H1 (cell line): ENCODE results near the gene DPF3. TPM values are rescaled to one million over a fixed set of nuclear protein-coding genes. Genes with fewer than 3 reads are reported as not detected.

Experiments
- CHD7 ChIP-seq: fragments of 300-600 bp; sonication (generic); IDR thresholded peaks from 2 replicates; pipeline ENCODE4 v1.7.1; 2012; ENCODE audit warnings: low read length, moderate library complexity, mild to moderate bottlenecking, inconsistent platforms; ENCODE audit not compliant: insufficient replicate concordance
- EP300 ChIP-seq, 2 experiments: IDR thresholded peaks; 1 replicate in 1 of 2; 2 replicates in 1 of 2; pipeline ENCODE4 v1.6.1; 2011 to 2012; ENCODE audit warnings: low read depth in 2 of 2, low read length in 2 of 2, mild to moderate bottlenecking in 2 of 2, borderline replicate concordance in 1 of 2, inconsistent platforms in 1 of 2, moderate library complexity in 1 of 2
- polyA plus RNA-seq, 7 experiments: library from polyadenylated mRNA; depleted of rRNA in 3 of 7; stranded (reverse) in 5 of 7; unstranded in 2 of 7; fragments of >200 nt in 5 of 7; fragments of 200-250 nt in 2 of 7; gene quantifications; 1 replicate in 5 of 7; 2 replicates in 1 of 7; 4 replicates in 1 of 7; pipeline versions ENCODE4 v1.2.1 to v1.2.3, GENCODE V29; 2011 to 2013; ENCODE audit warnings: missing spikeins in 2 of 7, mixed read lengths in 2 of 7
- total RNA-seq: library from RNA; stranded (reverse); fragmentation: NEBNext Ultra II Directional; extraction: Animal tissue kit (Norgen Biotek cat#: 25700); gene quantifications from 2 replicates; pipeline ENCODE4 v1.2.1, GENCODE V29; 2021

DPF3 gene
- total and polyA plus RNA-seq, 2 of the 8 experiments (the other 6 are each of a cell fraction or from before 2014, with no cell fraction given), result 0.19 TPM; not detected in 1

GRCh38 chr14:72614891-72615415 is 278.9 kb downstream of the DPF3 start (continued):
- TF ChIP-seq CHD7 (no peak), EP300 (IDR thresholded peaks at IDR 0.05; ENCODE audit: borderline replicate concordance in 1 of 2, low read depth in 2 of 2, low read length in 2 of 2) (no peak)
- TF ChIP-seq, all 59 proteins: peak for 0
